Activated B cell treated with CpG ODN at 0.5 μM for 24 hours (primary cell): ENCODE data around the gene BCAS1. TPM values are rescaled to one million over a fixed set of nuclear protein-coding genes. Genes with fewer than 3 reads are reported as not detected.

ENCODE experiments used
- ATAC-seq: fragments of 200-7000 bp; cut with Tn5 transposase; one replicate; pipeline ENCODE4 v1.10.0; 2021; ENCODE audit warnings: low read depth, mild to moderate bottlenecking, moderate library complexity
- CTCF ChIA-PET: fragments of 350-600 bp; sonication (Branson Sonifier 250); formaldehyde crosslinking; loops from one replicate; lab custom pipeline; 2021; ENCODE audit warnings: antibody characterized with exemption; lab: Charles Lee
- POLR2A ChIA-PET: fragments of 350-600 bp; sonication (Branson Sonifier 250); formaldehyde crosslinking; loops from one replicate; lab custom pipeline; 2021; ENCODE audit warnings: antibody characterized with exemption; lab: Charles Lee
- DNase-seq: peaks from one replicate; pipeline ENCODE4 v3.0.0; 2022
- H3K27ac Mint-ChIP-seq: one replicate; pipeline ENCODE4 v1.8.0; 2020; ENCODE audit warnings: mixed read lengths
- H3K27me3 Mint-ChIP-seq: one replicate; pipeline ENCODE4 v1.8.0; 2021; ENCODE audit warnings: mixed read lengths
- H3K36me3 Mint-ChIP-seq: one replicate; pipeline ENCODE4 v1.8.0; 2021; ENCODE audit warnings: low read depth, mixed read lengths
- H3K4me1 Mint-ChIP-seq: one replicate; pipeline ENCODE4 v1.8.0; 2021; ENCODE audit warnings: mixed read lengths
- H3K4me3 Mint-ChIP-seq: one replicate; pipeline ENCODE4 v1.8.0; 2020; ENCODE audit warnings: mild to moderate bottlenecking, mixed read lengths
- H3K9me3 Mint-ChIP-seq: one replicate; pipeline ENCODE4 v1.8.0; 2020; ENCODE audit warnings: mixed read lengths
- CTCF ChIP-seq: fragments of 200-600 bp; IDR thresholded peaks from one replicate; pipeline ENCODE4 v1.8.0; 2022; ENCODE audit warnings: antibody characterized with exemption, mild to moderate bottlenecking
- intact Hi-C: fragments of 100-400 bp; cut with micrococcal nuclease; formaldehyde crosslinking; loops from one replicate; pipeline ENCODE4 v1.15.1; 2024
- total RNA-seq: library from RNA; stranded (reverse); gene quantifications from 2 replicates; pipeline ENCODE4 v1.2.3, GENCODE V29; 2022

BCAS1 gene
- total RNA-seq, 1 donor from 2014 or later: 1.7 TPM

GRCh38 chr20:54065601-54066038 lies 4.8 kb downstream of the BCAS1 start:
- DNase-seq (no peak), ATAC-seq (no peak)
- Mint-ChIP-seq H3K36me3 (no peaks in the 10 kb centered on the region), H3K4me1 (peaks cover 26% of the 10 kb centered on the region), H3K27me3 (no peaks in the 10 kb centered on the region), H3K9me3 (no peaks in the 10 kb centered on the region), H3K27ac (peak overlapping the region; percentile 26), H3K4me3 (no peak overlapping the region)
- CTCF ChIA-PET: no interaction called here
- POLR2A ChIA-PET: no interaction called here
- intact Hi-C loops: loop anchor here (10.0 kb wide), 1 partner anchor 151 kb away; no protein-coding TSS in a partner anchor
- no peak for TF ChIP-seq CTCF

- intact Hi-C loops: loop anchor here (1.0 to 10.0 kb wide), 2 partner anchors 150 to 198 kb away; no protein-coding TSS in a partner anchor
Measured at GRCh38 chr20:54064939-54065338, 5.5 kb downstream of the BCAS1 start.

GRCh38 chr20:54063992-54064676 lies 6.3 kb downstream of the BCAS1 start:
- peak; percentile 23 for DNase-seq
- Mint-ChIP-seq H3K27me3 (no peaks in the 10 kb centered on the region), H3K4me3 (peak overlapping the region; percentile 68), H3K36me3 (no peaks in the 10 kb centered on the region), H3K27ac (peak overlapping the region; percentile 85), H3K4me1 (peaks cover 28% of the 10 kb centered on the region), H3K9me3 (no peaks in the 10 kb centered on the region)
- ATAC-seq: peak; percentile 79
- CTCF ChIA-PET: interaction anchor here (0.7 to 3.1 kb wide), 4 partner anchors 8 to 136 kb away, joined by 3 to 17 read pairs (median 3); no protein-coding TSS in a partner anchor
- intact Hi-C loops: loop anchor here (1.0 to 10.0 kb wide), 5 partner anchors 121 to 905 kb away; no protein-coding TSS in a partner anchor
- no peak for TF ChIP-seq CTCF
- POLR2A ChIA-PET: no interaction called here

More at GRCh38 chr20:54064939-54065338, 5.5 kb downstream of the BCAS1 start:
- no peak for TF ChIP-seq CTCF
- Mint-ChIP-seq H3K4me3 (peak overlapping the region; percentile 68), H3K36me3 (no peaks in the 10 kb centered on the region), H3K27ac (peak overlapping the region; percentile 85), H3K4me1 (peaks cover 26% of the 10 kb centered on the region), H3K27me3 (no peaks in the 10 kb centered on the region), H3K9me3 (no peaks in the 10 kb centered on the region)
- POLR2A ChIA-PET: no interaction called here
- no peak for ATAC-seq
- CTCF ChIA-PET: interaction anchor here (0.9 kb wide), 1 partner anchor 9 kb away, joined by 3 read pairs; no protein-coding TSS in a partner anchor
- no peak for DNase-seq

- no peaks in the 10 kb centered on the region for H3K36me3 Mint-ChIP-seq
- H3K27ac Mint-ChIP-seq: peak overlapping the region; percentile 85
- TF ChIP-seq CTCF: no peak
- intact Hi-C loops: loop anchor here (2.0 to 10.0 kb wide), 4 partner anchors 121 to 905 kb away; no protein-coding TSS in a partner anchor
- POLR2A ChIA-PET: no interaction called here
- H3K27me3 Mint-ChIP-seq: no peaks in the 10 kb centered on the region
- DNase-seq (no peak), ATAC-seq (no peak)
- H3K4me3 Mint-ChIP-seq: peak overlapping the region; percentile 68
- H3K4me1 Mint-ChIP-seq: peaks cover 33% of the 10 kb centered on the region
- no peaks in the 10 kb centered on the region for H3K9me3 Mint-ChIP-seq
- CTCF ChIA-PET: interaction anchor here (0.7 to 3.1 kb wide), 5 partner anchors 43 to 193 kb away, joined by 3 to 17 read pairs (median 3); no protein-coding TSS in a partner anchor
Measured at GRCh38 chr20:54063580-54063979, 6.8 kb downstream of the BCAS1 start.

- no peaks in the 10 kb centered on the region for H3K27me3 Mint-ChIP-seq
- H3K9me3 Mint-ChIP-seq: no peaks in the 10 kb centered on the region
- CTCF ChIA-PET: interaction anchor here (0.5 to 3.1 kb wide), 12 partner anchors 9 to 1934 kb away, joined by 3 to 17 read pairs (median 4); no protein-coding TSS in a partner anchor
- no peak for TF ChIP-seq CTCF
- no peak overlapping the region for H3K4me3 Mint-ChIP-seq
- H3K27ac Mint-ChIP-seq: no peak overlapping the region
- peaks cover 38% of the 10 kb centered on the region for H3K4me1 Mint-ChIP-seq
- no peaks in the 10 kb centered on the region for H3K36me3 Mint-ChIP-seq
- DNase-seq: no peak
- ATAC-seq: no peak
- intact Hi-C loops: loop anchor here (1.0 to 10.0 kb wide), 7 partner anchors 120 to 1751 kb away; no protein-coding TSS in a partner anchor
- POLR2A ChIA-PET: no interaction called here
Measured at GRCh38 chr20:54062812-54063280, 7.5 kb downstream of the BCAS1 start.
